ENCODE results near the gene TGFB2.

DNA sequence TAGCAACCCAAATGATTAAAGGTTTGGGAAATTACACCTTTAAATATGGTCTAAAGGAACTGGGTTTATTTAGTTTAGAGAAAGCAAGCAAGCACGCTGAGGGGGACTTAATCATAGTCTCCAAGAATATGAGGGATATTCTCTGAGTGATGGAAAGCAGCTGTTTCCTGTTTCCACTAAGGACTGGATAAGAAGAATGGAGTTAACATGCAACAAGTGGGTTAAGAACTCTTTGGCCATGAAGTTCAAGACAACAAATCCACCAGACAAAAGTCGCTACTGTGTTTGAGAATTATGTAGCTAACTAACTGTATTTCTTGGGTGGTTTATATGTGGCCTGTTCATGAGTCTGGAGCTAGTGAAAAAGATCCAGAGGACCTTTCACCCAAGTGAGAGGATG lies 85.7 kb downstream of the TGFB2 start:
- TF ChIP-seq, protein P1, sequence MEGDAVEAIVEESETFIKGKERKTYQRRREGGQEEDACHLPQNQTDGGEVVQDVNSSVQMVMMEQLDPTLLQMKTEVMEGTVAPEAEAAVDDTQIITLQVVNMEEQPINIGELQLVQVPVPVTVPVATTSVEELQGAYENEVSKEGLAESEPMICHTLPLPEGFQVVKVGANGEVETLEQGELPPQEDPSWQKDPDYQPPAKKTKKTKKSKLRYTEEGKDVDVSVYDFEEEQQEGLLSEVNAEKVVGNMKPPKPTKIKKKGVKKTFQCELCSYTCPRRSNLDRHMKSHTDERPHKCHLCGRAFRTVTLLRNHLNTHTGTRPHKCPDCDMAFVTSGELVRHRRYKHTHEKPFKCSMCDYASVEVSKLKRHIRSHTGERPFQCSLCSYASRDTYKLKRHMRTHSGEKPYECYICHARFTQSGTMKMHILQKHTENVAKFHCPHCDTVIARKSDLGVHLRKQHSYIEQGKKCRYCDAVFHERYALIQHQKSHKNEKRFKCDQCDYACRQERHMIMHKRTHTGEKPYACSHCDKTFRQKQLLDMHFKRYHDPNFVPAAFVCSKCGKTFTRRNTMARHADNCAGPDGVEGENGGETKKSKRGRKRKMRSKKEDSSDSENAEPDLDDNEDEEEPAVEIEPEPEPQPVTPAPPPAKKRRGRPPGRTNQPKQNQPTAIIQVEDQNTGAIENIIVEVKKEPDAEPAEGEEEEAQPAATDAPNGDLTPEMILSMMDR (IDR thresholded peaks at IDR 0.05): no peak
- TF ChIP-seq POLR2A (IDR thresholded peaks at IDR 0.05; ENCODE audit: low read depth) (no peak), POLR2AphosphoS5 (IDR thresholded peaks at IDR 0.05) (peak in 1 of 2 donors; percentile 19), EP300 (IDR thresholded peaks at IDR 0.05) (no peak)
